OCI-LY7 (cell line): ENCODE data around the gene ERICH2. TPM values are rescaled to one million over a fixed set of nuclear protein-coding genes. Genes with fewer than 3 reads are reported as not detected.
A peak's percentile ranks its signal among the peaks of the same experiment; 100 is the strongest.

ENCODE experiments used
- BruUV-seq: library from RNA; stranded (reverse); fragments of 400-500 nt; replicated peaks from 2 replicates; lab custom pipeline; 2021; lab: Mats Ljungman, UMichigan
- CTCF ChIA-PET: fragments of 300-600 bp; sonication (Branson Sonifier 250); formaldehyde crosslinking; loops from one replicate; lab custom pipeline; 2022; ENCODE audit warnings: antibody characterized with exemption; ENCODE audit not compliant: unreplicated experiment; lab: Charles Lee
- POLR2A ChIA-PET: fragments of 300-600 bp; sonication (Branson Sonifier 250); formaldehyde crosslinking; loops from one replicate; lab custom pipeline; 2022; ENCODE audit warnings: antibody characterized with exemption; lab: Charles Lee
- DNase-seq: peaks from one replicate; pipeline ENCODE4 v3.0.0-alpha.2; 2015; ENCODE audit warnings: low spot score
- H2AFZ ChIP-seq: fragments of 200-600 bp; sonication (generic), shearing (Covaris generic); 2 replicates; pipeline ENCODE4 v1.6.1; 2014; ENCODE audit warnings: mild to moderate bottlenecking, antibody characterized with exemption, low read length, moderate library complexity
- H3K27ac ChIP-seq: fragments of 200-600 bp; sonication (generic); 2 replicates; pipeline ENCODE4 v1.5.1; 2014; ENCODE audit warnings: mixed run types, low read depth, mild to moderate bottlenecking, moderate library complexity, low read length, inconsistent platforms; ENCODE audit not compliant: poor library complexity, severe bottlenecking
- H3K36me3 ChIP-seq: fragments of 200-600 bp; sonication (generic); 2 replicates; pipeline ENCODE4 v1.6.1; 2014; ENCODE audit warnings: mild to moderate bottlenecking, antibody characterized with exemption, low read length, moderate library complexity, mixed read lengths; ENCODE audit not compliant: insufficient read depth
- H3K4me1 ChIP-seq: fragments of 200-600 bp; sonication (generic); 2 replicates; pipeline ENCODE4 v1.5.1; 2014; ENCODE audit warnings: mild to moderate bottlenecking, low read length; ENCODE audit not compliant: insufficient read depth, poor library complexity, severe bottlenecking
- H3K4me2 ChIP-seq: fragments of 200-600 bp; sonication (generic); 2 replicates; pipeline ENCODE4 v1.6.1; 2014; ENCODE audit warnings: mild to moderate bottlenecking, low read length
- H3K4me3 ChIP-seq: fragments of 200-600 bp; sonication (generic); 2 replicates; pipeline ENCODE4 v1.5.1; 2014; ENCODE audit warnings: mild to moderate bottlenecking, low read depth, low read length; ENCODE audit not compliant: poor library complexity, severe bottlenecking
- H3K79me2 ChIP-seq: fragments of 200-600 bp; sonication (generic); 2 replicates; pipeline ENCODE4 v1.6.1; 2016; ENCODE audit warnings: low read depth, mild to moderate bottlenecking, low read length, moderate library complexity, mixed read lengths; ENCODE audit not compliant: insufficient read depth
- H3K9me2 ChIP-seq: fragments of 200-600 bp; sonication (generic); 2 replicates; pipeline ENCODE4 v1.6.1; 2016; ENCODE audit warnings: mild to moderate bottlenecking, low read length, mixed read lengths; ENCODE audit not compliant: insufficient read depth
- H3K9me3 ChIP-seq: fragments of 200-600 bp; sonication (generic); 2 replicates; pipeline ENCODE4 v1.6.1; 2014; ENCODE audit warnings: mild to moderate bottlenecking, mixed run types, low read length, mixed read lengths
- H4K20me1 ChIP-seq: fragments of 200-600 bp; sonication (generic); 2 replicates; pipeline ENCODE4 v1.6.1; 2014; ENCODE audit warnings: mild to moderate bottlenecking, antibody characterized with exemption, low read length, moderate library complexity, mixed read lengths; ENCODE audit not compliant: insufficient read depth
- CTCF ChIP-seq: fragments of 200-600 bp; sonication (generic); conservative IDR thresholded peaks from 2 replicates; pipeline ENCODE4 v1.5.1; 2014; ENCODE audit warnings: mild to moderate bottlenecking, antibody characterized with exemption, low read length, moderate library complexity, mixed read lengths
- EZH2phosphoT487 ChIP-seq: fragments of 200-600 bp; sonication (generic); IDR thresholded peaks from 2 replicates; pipeline ENCODE4 v1.6.1; 2018; ENCODE audit warnings: low read depth, borderline replicate concordance, mild to moderate bottlenecking, mixed run types, antibody characterized with exemption, low read length, moderate library complexity, mixed read lengths
- intact Hi-C: fragments of 100-400 bp; cut with micrococcal nuclease; formaldehyde crosslinking; loops from one replicate; pipeline ENCODE4 v1.10.0; 2022; ENCODE audit not compliant: unreplicated experiment
- total RNA-seq, 2 experiments: library from RNA; depleted of rRNA in 1 of 2; stranded (reverse); fragments of >200 nt in 1 of 2; shearing (Covaris generic) in 1 of 2; gene quantifications; 2 replicates each; pipeline ENCODE4 v1.2.3, GENCODE V29; 2014 to 2022

Gene ERICH2
- total RNA-seq, 2 experiments from 2014 or later, result not detected

- Histone ChIP-seq H3K36me3 (no peaks in the 10 kb centered on the region), H2AFZ (no peak overlapping the region), H3K4me2 (no peak overlapping the region), H3K27ac (no peak overlapping the region), H3K4me1 (no peaks in the 10 kb centered on the region), H3K9me3 (no peaks in the 10 kb centered on the region), H3K79me2 (no peaks in the 10 kb centered on the region), H3K9me2 (no peaks in the 10 kb centered on the region), H3K4me3 (no peak overlapping the region), H4K20me1 (no peaks in the 10 kb centered on the region)
- no peak for DNase-seq
- intact Hi-C loops, result loop anchor here (5.0 to 10.0 kb wide), 3 partner anchors 410 to 880 kb away; no protein-coding TSS in a partner anchor
- TF ChIP-seq CTCF, result no peak
- TF ChIP-seq EZH2phosphoT487, result no peak
- POLR2A ChIA-PET, result no interaction called here
- CTCF ChIA-PET, result no interaction called here
- BruUV-seq, result no TSS peak
Measured at GRCh38 chr2:170814533-170815230, 44.5 kb downstream of the ERICH2 start.

GRCh38 chr2:170815311-170815710, 45.1 kb downstream of the ERICH2 start:
- no peaks in the 10 kb centered on the region for H4K20me1 ChIP-seq
- no peaks in the 10 kb centered on the region for H3K9me2 ChIP-seq
- H3K4me1 ChIP-seq, result no peaks in the 10 kb centered on the region
- H3K27ac ChIP-seq, result no peak overlapping the region
- ChIA-PET POLR2A (no interaction called here), CTCF (no interaction called here)
- H2AFZ ChIP-seq, result no peak overlapping the region
- no peak for DNase-seq
- no peaks in the 10 kb centered on the region for H3K9me3 ChIP-seq
- no peaks in the 10 kb centered on the region for H3K79me2 ChIP-seq
- intact Hi-C loops, result loop anchor here (10.0 kb wide), 2 partner anchors 411 to 881 kb away; no protein-coding TSS in a partner anchor
- H3K4me3 ChIP-seq, result no peak overlapping the region
- TF ChIP-seq EZH2phosphoT487, result no peak
- no peak for TF ChIP-seq CTCF
- H3K4me2 ChIP-seq, result peak overlapping the region; percentile 45; the same call in 1 of the 2 replicates
- H3K36me3 ChIP-seq, result no peaks in the 10 kb centered on the region
- BruUV-seq, result no TSS peak
